Liver (tissue), 9 donors: Measurements from ENCODE around the gene ZFP1. TPM values are rescaled to one million over a fixed set of nuclear protein-coding genes. Genes with fewer than 3 reads are reported as not detected.

Source experiments
- DNase-seq: peaks from one replicate; pipeline ENCODE4 v3.0.0-alpha.2; 2017; ENCODE audit warnings: low spot score
- H3K27ac ChIP-seq, 2 donors: one replicate each; pipeline ENCODE4 v1.7.0; 2013; ENCODE audit warnings: inconsistent platforms in 2 of 2, low read length in 2 of 2, control low read depth in 1 of 2, low read depth in 1 of 2, mild to moderate bottlenecking in 1 of 2
- H3K27me3 ChIP-seq, 4 donors: one replicate each; pipeline versions ENCODE4 v1.6.1 to v1.7.0; 2013; ENCODE audit warnings: low read length in 3 of 4, inconsistent platforms in 1 of 4, mild to moderate bottlenecking in 1 of 4, moderate library complexity in 1 of 4; ENCODE audit not compliant: control insufficient read depth in 4 of 4, insufficient read depth in 4 of 4
- H3K36me3 ChIP-seq, 4 donors: one replicate each; pipeline versions ENCODE4 v1.6.1 to v1.7.0; 2013; ENCODE audit warnings: low read length in 3 of 4, mild to moderate bottlenecking in 3 of 4, low read depth in 1 of 4, moderate library complexity in 1 of 4; ENCODE audit not compliant: control insufficient read depth in 4 of 4, insufficient read depth in 3 of 4
- H3K4me1 ChIP-seq, 4 donors: one replicate each; pipeline versions ENCODE4 v1.6.1 to v1.7.0; 2013; ENCODE audit warnings: low read length in 3 of 4, mild to moderate bottlenecking in 3 of 4, moderate library complexity in 1 of 4; ENCODE audit not compliant: control insufficient read depth in 4 of 4, insufficient read depth in 4 of 4
- H3K4me3 ChIP-seq, 3 donors: one replicate each; pipeline versions ENCODE4 v1.6.1 to v1.7.0; 2013; ENCODE audit warnings: low read length in 3 of 3, control low read depth in 1 of 3, low read depth in 1 of 3, mild to moderate bottlenecking in 1 of 3
- H3K9ac ChIP-seq, 2 donors: one replicate each; pipeline ENCODE4 v1.7.0; 2013; ENCODE audit warnings: low read length in 2 of 2, mild to moderate bottlenecking in 2 of 2, moderate library complexity in 2 of 2, control low read depth in 1 of 2, low read depth in 1 of 2
- H3K9me3 ChIP-seq, 4 donors: one replicate each; pipeline versions ENCODE4 v1.6.1 to v1.7.0; 2013; ENCODE audit warnings: low read length in 3 of 4; ENCODE audit not compliant: control insufficient read depth in 4 of 4
- ATF3 ChIP-seq: IDR thresholded peaks from 2 replicates; pipeline ENCODE4 v1.6.1; 2016; ENCODE audit warnings: antibody characterized with exemption
- CTCF ChIP-seq: fragments of 150-350 bp; IDR thresholded peaks from 2 replicates; pipeline ENCODE4 v1.5.1; 2017; ENCODE audit warnings: improper control_type of control experiment, low read depth, low read length; ENCODE audit not compliant: missing input control
- FOXA2 ChIP-seq: IDR thresholded peaks from 2 replicates; pipeline ENCODE4 v1.6.1; 2016; ENCODE audit warnings: antibody characterized with exemption
- GABPA ChIP-seq, 2 donors: IDR thresholded peaks in 1 of 2; conservative IDR thresholded peaks in 1 of 2; 2 replicates each; pipeline ENCODE4 v1.6.1; 2016; ENCODE audit warnings: antibody characterized with exemption in 2 of 2, mild to moderate bottlenecking in 1 of 2, moderate library complexity in 1 of 2
- HNF4G ChIP-seq: IDR thresholded peaks from 2 replicates; pipeline ENCODE4 v1.6.1; 2016; ENCODE audit warnings: antibody characterized with exemption
- JUND ChIP-seq, 2 donors: IDR thresholded peaks; 2 replicates each; pipeline ENCODE4 v1.6.1; 2016; ENCODE audit warnings: antibody characterized with exemption in 2 of 2
- RAD21 ChIP-seq, 2 donors: IDR thresholded peaks; 2 replicates each; pipeline ENCODE4 v1.6.1; 2016; ENCODE audit warnings: antibody characterized with exemption in 2 of 2, mild to moderate bottlenecking in 2 of 2
- REST ChIP-seq: IDR thresholded peaks from 2 replicates; pipeline ENCODE4 v1.6.1; 2016; ENCODE audit warnings: antibody characterized with exemption, mild to moderate bottlenecking
- RXRA ChIP-seq, 2 donors: IDR thresholded peaks; 2 replicates each; pipeline ENCODE4 v1.6.1; 2017 to 2018; ENCODE audit warnings: antibody characterized with exemption in 2 of 2, mild to moderate bottlenecking in 1 of 2
- TAF1 ChIP-seq: conservative IDR thresholded peaks from 2 replicates; pipeline ENCODE4 v1.6.1; 2016; ENCODE audit warnings: antibody characterized with exemption, mild to moderate bottlenecking
- YY1 ChIP-seq: IDR thresholded peaks from 2 replicates; pipeline ENCODE4 v1.6.1; 2016; ENCODE audit warnings: antibody characterized with exemption, mild to moderate bottlenecking
- ZBTB33 ChIP-seq: IDR thresholded peaks from 2 replicates; pipeline ENCODE4 v1.6.1; 2016; ENCODE audit warnings: antibody characterized with exemption
- WGBS: extraction: QIAGEN DNeasy Blood & Tissue Kit; methylation state at CpG from one replicate; pipeline ENCODE4 v1.1.7; 2013; 5-methylcytosine and 5-hydroxymethylcytosine counted together
- polyA plus RNA-seq, 2 donors: library from polyadenylated mRNA; stranded (reverse) in 1 of 2; unstranded in 1 of 2; fragments of 200-250 nt in 1 of 2; fragments of >200 nt in 1 of 2; fragmentation: Nextera tagmentation in 1 of 2; extraction: Ambion mirVana in 1 of 2; gene quantifications; one replicate each; pipeline versions ENCODE4 v1.2.1 to v1.2.3, GENCODE V29; 2013 to 2015
- total RNA-seq, 2 donors: library from RNA; depleted of rRNA; stranded (reverse); fragments of >200 nt; gene quantifications; one replicate each; pipeline ENCODE4 v1.2.3, GENCODE V29; 2014
- donor health status: healthy.
- donor health status: healthy.
- donor health status: healthy.
- donor health status: healthy.
- donor health status: healthy.

ZFP1 gene
- total and polyA plus RNA-seq, 4 donors = 3.8 to 8.5 (median 6.0) TPM

- no peak for TF ChIP-seq ZBTB33
- TF ChIP-seq RAD21 (IDR thresholded peaks at IDR 0.05) = no peak
- no peak for TF ChIP-seq HNF4G
- no peak for TF ChIP-seq YY1
Observed at GRCh38 chr16:75176926-75177325, 28.6 kb downstream of the ZFP1 start (continued).

- 95% methylated on average over 6 of the region's 6 CpGs for WGBS
- Histone ChIP-seq H3K27me3 (no peaks in the 10 kb centered on the region), H3K9me3 (peaks cover 6 to 16% (median 16%) of the 10 kb centered on the region in 4 donors), H3K9ac (no peak overlapping the region), H3K27ac (no peak overlapping the region), H3K36me3 (no peaks in the 10 kb centered on the region), H3K4me3 (no peak overlapping the region), H3K4me1 (no peaks in the 10 kb centered on the region)
- no peak for TF ChIP-seq ZBTB33
- no peak for TF ChIP-seq HNF4G
- no peak for DNase-seq
Observed at GRCh38 chr16:75179208-75179607, 30.9 kb downstream of the ZFP1 start.

GRCh38 chr16:75181630-75182029, 33.3 kb downstream of the ZFP1 start:
- no peaks in the 10 kb centered on the region for H3K4me1 ChIP-seq
- no peak for DNase-seq
- H3K9me3 ChIP-seq = peaks cover 0 to 4% (median 3%) of the 10 kb centered on the region in 4 donors
- no peak for TF ChIP-seq JUND (IDR thresholded peaks at IDR 0.05)
- TF ChIP-seq RAD21 (IDR thresholded peaks at IDR 0.05) = no peak
- no peak for TF ChIP-seq RXRA (IDR thresholded peaks at IDR 0.05)
- TF ChIP-seq TAF1 = no peak
- no peak for TF ChIP-seq REST
- no peak for TF ChIP-seq FOXA2
- TF ChIP-seq GABPA (IDR thresholded peaks at IDR 0.05 in 1 of 2, conservative IDR thresholded peaks at IDR 0.05 in 1 of 2) = no peak
- TF ChIP-seq CTCF = no peak
- TF ChIP-seq ZBTB33 = no peak
- no peak for TF ChIP-seq ATF3
- no peak overlapping the region for H3K27ac ChIP-seq
- no peak overlapping the region for H3K9ac ChIP-seq
- WGBS = 38% methylated on average over 3 of the region's 3 CpGs
- H3K4me3 ChIP-seq = no peak overlapping the region
- no peaks in the 10 kb centered on the region for H3K36me3 ChIP-seq
- H3K27me3 ChIP-seq = no peaks in the 10 kb centered on the region
